Midbrain (tissue), 1 donor: ENCODE data around the gene TMEM9B.
"Not testable (repeated sequence)": the region's sequence is repeated elsewhere in the genome, so short reads cannot be mapped to it uniquely, and the experiment has no call there.

Source experiments
- DNase-seq: peaks from one replicate; lab custom pipeline; 2025; lab: John Stamatoyannopoulos, UW

TMEM9B gene

DNA sequence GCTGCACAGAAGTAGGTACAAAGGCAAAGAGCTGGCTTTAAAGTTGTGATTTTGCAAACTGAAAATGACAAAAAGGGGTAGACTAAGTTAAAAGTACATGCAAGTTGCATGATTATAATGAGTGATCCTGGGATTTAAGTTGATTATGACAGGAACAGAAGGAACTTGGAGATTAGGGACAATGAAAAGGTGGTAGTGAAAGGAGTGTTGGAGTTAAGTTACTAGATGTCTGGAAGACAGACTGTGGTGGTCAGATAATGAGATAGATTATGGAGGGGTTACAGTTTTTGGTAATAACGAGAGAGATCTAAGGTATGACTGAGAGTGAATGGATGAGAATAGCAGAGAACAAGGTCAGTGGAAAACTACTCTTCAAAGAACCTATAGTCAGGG is 7.7 kb upstream of the TMEM9B start:
- DNase-seq, result no peak

DNA sequence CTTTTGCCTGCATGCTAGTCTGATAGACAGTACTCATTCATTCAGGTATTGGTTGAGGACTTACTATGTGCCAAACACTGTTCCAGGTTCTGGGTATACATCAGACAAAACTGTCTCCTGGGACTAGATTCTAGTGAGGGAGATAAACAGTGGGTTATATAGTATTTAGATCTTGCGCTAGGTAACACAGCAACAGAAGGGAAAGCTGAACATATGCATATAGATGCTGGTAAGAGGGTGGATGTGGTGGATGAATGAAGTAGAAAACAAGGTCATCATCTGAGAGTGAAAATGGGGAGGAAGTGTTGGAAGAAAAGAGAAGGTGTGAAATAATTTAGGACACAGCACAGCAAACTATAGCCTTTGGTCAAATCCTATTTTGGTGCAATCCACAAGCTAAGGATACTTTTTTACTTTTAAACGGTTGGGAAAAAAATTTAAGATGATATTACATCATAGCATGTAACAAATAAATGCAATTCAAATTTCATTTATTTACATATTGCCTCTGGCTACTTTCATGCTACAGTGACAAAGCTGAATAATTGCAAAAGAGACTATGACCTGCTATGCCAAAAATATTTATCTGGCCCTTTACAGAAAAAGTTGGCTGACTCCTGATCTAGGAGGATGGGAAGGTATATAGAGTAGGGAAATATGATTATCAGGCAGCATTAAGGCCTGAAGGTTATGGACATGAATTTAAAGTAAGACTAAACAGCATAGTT is 7.1 kb upstream of the TMEM9B start:
- no peak for DNase-seq

DNA sequence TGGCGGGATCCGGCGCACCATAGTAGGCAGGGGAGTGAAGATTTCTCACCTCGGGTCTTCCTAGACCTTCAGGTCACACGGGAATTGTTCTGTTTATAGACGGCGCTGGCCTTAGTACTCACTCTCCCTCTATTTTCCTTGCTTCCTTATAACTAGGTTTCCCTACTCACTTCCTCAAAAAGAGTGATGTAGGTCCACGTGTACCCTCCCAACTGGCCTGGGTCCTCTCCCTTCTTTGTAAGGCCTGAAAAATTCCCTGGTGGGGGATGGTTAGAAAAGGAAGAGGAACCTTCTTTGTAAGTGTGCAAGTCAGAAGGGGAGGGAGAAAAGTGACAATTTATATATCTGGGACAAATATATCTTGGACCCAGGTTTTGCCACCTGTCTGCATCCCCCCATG is 2.9 kb upstream of the TMEM9B start:
- no peak for DNase-seq

DNA sequence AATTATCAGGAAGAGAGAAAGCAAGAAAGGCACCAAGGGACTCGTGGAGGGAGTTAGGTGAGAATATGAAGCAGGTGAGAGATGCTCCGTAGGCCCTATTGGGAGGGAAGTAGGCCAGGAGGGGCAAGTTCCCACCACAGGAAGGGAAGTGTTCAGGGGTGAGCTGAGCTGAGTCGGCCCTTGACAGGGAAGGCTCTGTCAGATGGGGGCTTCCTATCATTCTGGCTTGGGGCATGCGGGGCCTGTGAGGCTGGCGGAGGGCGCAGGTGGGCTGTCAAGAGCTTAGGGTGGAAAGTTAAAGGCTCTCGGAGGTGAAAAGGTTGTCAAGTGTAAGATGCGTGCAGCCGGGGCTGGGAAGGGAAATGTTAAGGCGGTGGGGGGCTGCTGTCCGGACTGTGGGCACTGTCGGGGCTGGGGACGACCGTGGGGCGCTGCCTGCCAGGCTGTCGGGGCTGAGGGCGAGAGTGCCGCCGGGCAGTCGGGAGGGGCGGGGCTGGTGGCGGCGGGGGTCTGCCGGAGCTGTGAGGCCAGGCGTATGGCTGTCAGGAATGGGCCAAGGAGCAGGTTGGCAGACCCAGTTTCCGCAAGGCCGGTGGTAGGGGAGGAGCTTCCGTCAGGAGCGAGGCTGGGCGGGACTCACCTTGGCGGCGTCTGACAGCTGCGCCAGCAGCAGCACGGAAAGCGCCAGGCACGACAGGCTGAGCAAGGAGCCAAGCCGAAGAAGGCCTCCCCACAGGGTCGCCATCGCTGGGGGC is 496 bp downstream of the TMEM9B start:
- DNase-seq, result no peak

DNA sequence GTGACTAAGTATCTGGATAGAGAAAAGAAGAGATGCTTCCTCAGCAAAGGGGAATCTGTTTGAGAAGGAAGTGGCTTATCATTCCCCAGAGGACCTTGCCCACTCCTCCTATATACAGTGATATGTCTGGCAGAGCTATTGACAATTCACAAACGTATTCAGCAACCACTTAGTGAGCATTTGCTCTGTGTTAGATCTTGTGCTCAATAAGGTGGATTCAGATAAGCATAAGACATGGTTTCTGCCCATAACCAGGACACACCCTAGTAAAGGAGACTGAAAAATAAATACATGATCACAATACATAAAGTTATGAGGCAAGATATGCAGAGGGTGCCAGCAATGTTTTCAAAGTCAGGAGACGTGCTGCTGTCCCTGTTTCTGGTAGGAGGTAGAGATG is 1.4 kb downstream of the TMEM9B start:
- no peak for DNase-seq

DNA sequence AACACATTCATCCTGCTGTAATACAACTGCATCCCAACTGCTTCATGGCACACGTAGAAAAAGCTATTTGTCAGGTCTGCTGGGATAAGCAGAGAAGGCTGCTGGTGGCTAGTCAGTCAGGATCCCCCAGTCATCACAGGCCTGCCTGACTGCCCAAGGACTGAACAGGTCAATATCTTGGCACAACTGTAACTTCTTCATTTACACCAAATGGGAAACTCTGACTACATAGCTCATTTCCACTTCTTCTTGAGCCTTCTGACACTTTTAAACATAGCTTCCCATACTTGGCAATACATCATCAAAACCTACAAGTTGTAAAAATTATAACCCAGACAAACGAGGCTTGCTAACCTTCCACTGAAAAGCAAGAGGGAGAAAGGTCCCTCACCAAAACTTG is 2.8 kb downstream of the TMEM9B start:
- no peak for DNase-seq

DNA sequence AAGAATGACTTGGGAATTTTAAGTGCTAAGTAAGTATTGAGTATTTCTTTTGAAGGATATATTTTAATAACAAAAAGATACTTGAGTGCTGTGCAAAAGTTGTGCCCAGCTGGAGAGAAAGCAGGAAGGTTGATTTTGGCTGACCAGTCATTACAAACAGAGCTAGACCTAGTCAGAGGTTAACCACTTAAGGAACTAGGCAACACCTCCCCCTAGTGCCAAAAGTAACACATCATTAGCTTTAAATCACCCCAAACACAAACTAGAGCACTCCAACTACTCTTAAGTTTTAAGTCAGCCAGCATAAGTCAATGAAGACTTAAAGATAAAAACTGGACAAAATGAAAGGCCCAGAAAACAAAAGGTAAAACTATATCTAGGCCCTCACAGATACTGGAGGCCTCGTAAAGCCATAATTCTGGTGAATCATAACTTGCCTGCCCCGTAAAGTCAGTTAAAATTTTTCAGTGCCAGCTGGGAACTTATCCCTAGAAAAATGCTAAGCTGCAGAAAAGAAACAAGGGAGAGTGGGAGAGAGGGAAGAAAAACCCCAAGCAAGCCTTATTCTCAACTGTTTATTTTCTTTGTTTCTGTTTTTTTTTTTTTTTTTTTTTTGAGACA is 4.6 kb downstream of the TMEM9B start:
- DNase-seq, result peak; percentile 29

DNA sequence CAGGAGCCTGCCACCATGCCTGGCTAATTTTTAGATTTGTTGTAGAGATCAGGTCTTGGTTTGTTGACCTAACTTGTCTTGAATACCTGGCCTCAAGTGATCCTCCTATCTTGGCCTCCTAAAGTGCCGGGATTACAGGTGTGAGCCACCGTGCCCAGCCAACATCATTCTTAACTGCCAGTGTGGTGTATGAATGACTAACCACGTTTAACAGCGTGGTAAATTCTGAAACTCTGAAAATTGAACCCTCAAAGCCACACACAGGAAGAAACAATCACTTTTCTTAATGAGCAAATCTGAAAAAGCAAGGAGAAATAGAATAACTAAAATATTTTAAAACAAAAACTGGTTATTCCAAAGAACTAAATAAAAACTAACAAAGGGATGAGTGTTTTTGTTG is 7.4 kb downstream of the TMEM9B start:
- no peak for DNase-seq

DNA sequence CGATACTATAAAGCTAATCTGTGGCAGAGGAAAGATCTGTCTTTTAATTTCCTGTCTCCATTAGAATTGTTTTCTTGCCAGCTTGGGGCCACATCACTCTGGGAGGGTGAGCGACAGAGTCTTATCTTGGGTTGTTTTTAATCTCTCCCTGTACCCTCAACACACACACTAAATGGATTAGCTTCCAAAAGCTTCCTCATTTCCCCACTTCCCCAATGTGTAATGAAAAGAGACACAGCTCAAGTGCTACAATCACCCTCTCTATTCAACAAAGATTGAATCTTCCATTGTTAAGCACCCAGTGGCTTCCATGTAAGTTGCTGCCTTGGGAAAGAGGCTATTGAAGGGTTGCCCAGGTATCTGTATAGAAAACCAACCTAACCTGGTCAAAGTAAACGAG is 15.4 kb downstream of the TMEM9B start:
- no peak for DNase-seq

DNA sequence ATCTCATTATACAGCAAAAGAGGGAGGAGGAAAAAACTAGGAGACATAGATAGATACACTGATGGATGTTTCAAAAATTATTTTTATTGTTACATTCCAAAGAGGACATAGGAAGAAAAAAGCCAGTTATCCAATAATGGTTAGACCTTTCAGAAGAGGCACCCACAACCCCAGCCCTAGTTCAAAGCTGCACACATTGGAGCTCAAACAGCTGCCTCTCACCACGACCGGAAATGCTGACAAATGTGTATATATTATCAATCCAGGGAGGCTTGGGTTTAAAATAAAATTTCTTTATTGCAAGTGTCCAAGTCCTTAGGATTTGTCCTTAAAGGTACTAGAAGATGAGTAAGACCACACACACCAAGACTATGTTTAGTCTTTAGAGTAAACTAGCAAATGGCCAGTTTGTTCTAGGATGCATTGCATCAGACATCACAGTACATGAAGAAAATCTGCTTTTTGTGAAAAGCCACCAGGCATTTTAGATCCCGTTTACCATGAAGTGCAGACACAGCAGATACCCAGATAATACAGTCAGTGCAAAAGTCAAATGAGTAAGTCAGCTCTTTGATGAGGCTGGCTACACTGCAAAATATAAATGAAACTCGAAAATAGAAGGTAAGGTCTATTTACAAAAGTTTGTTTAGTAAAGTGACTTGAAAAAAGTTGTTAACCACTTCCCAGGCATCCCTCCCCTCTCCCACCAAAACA is 16.9 kb downstream of the TMEM9B start:
- no peak for DNase-seq

DNA sequence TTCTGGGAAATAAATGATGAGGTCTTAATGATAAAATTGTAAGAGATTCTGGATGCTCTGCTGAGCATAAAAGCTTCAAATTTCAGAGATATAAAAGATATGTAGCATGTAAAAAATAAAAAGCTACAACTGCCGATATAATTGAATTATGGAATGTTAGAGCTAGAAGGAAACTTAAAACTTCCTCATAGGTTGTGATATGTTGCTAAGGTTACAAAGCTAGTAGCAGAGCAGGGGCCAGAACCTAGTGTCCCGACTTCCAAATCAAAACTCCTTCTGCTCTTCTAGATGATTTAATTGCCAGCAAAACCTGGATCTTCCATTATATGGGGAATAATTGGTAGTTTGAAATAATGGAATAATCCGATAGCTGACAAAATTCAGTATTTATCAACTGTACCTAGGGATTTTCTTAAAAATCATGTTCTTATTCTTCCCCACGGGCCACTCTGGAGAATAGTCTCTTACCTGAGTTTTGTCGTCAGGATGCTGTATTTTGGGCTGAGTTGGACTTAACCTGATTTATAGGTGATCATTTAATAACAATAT is 21.6 kb downstream of the TMEM9B start, which contains the start of gene ASCL3:
ASCL3 (minus strand) TSS at position 499 of the 549 bp plus-strand sequence. CDS start 4,855 bp downstream, outside the sequence.
- DNase-seq, result no peak

DNA sequence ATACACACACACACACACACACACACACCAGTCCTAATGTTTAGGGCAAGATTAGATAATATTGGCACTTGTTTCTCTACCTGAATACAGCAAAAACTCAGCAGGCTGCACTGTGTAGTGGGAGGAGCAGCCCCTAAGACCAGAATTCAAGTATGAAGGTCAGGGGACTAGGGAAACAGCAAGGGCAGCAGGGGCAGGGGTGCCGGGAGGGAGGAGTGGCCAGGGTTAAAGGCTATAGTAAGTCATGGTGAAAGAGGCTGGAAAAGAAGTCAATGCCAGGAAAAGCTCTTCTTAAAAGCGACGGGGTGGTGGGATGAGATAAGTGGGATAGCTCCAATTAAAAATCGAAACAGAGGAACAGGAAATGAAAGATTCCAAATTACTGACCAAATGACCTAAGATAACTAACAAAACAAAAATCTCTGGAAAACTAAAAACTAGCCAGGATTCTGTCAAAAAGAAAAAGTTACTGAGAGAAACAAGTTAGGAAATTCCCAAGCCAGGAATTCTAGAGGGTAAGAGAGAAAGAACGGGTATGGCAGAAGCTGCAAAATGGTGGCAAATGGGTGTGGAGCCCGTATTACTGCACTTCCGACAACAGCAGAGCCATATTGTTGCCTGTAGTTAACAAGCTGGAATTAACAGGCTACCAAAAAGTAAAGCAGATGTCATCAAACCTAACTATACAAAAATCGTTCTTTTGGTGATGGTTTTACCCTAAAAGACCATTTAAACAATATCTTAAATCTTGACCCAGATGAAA is 22.7 kb downstream of the TMEM9B start:
- no peak for DNase-seq

DNA sequence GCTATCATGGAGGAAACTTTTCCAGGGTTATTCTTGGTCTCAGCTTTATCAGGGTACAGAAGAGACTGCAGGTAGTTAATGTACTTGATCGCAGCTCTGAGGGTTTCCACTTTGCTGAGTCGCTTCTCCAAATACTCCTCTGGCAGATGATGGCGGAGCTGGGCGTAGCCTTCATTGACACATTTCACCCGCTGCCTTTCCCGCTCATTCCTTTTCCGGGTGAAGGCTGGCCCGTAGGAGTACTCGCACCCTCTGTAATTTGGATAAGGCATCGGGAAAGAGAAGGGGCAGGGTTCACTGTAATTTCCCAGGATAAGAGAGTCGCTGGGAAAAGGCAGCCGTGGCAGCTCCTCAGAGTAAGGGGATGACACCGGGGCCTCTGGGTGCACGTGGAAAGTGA is 26.6 kb downstream of the TMEM9B start:
- no peak for DNase-seq

DNA sequence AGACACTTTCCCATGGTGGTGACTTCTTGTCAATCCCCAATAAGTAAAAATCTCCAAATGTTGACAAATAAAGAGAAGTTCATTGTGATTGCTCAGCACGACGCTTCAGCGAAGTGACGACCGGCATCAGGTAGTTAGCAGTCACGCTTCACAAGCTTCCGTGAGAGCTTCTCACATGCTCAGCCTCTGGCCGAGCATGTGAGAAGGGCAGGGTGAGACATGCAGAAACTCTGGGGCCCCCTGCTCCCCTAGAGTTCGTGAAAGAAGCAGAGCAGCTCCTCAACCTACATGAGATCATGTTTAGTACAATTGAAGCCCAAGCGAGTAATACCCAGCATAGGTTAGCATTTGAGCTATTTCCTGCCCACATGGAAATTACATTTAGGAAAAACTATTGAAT is 27.1 kb downstream of the TMEM9B start:
- DNase-seq, result no peak

DNA sequence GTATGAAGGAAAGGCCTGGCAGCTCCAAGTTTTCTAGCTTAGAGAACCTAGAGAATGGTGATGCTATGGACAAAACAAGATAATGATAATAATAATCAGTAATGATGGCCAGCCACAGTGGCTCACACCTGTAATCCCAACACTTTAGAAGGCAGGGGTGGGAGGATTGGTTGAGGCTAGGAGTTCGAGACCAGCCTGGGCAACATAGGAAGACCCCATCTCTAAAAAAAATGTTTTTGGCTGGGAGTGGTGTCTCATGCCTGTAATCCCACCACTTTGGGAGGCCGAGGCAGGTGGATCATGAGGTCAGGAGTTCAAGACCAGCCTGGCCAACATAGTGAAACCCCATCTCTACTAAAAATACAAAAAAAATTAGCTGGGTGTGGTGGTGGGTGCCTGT is 28.5 kb downstream of the TMEM9B start:
- DNase-seq, result not testable (repeated sequence)

DNA sequence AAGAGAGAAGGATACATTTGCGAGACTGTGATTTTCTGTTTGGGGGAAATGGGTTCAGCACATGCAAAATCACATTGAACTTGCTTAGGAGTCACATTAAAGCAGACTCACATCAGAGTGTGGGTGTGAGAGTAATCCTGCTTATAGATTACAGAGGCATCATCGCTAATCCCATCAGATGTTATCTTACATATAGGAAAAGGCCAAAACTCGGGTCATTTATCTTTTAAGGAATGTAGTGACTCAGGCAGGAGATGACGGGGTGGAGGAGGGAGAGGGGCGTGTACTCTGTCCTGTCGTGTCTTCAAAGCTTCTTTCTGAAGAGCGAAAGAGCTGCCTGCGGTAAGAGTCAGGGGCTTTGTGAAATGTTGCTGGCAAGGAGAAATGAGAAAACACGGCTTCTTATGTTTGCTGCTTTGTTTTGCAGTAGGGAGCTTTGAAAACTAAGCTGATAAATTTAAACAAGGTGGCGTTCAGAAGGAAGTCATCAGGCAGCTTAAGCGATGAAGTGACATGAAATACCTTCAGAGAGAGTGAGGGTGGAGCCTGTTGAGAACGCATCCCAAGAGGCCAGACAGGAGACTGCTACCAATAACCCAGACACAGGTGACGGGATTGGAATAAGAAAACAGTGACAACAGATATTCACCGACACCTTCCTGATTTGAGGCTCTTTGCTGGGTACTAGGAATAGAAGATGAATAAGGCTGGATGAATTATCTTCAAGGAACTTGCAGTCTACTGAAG is 29.3 kb downstream of the TMEM9B start:
- DNase-seq, result no peak

DNA sequence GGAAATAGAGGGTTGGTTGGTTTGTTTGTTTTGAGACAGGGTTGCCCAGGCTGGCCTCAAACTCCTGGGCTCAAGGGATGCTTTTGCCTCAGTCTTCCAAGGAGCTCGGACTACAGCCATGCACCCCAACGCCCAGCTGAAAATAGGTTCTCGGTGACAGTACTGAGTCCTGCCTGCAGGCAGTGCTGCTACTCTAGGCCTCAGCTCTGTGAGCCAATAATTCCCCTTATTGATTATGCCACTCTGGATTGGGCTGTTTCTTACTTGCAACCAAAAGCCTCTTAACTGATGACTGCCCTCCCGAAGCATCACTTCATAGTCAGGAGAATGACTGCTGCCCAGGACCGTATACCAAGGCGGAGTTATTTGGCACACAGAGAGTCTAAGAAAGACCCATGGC is 30.3 kb downstream of the TMEM9B start:
- DNase-seq, result no peak

DNA sequence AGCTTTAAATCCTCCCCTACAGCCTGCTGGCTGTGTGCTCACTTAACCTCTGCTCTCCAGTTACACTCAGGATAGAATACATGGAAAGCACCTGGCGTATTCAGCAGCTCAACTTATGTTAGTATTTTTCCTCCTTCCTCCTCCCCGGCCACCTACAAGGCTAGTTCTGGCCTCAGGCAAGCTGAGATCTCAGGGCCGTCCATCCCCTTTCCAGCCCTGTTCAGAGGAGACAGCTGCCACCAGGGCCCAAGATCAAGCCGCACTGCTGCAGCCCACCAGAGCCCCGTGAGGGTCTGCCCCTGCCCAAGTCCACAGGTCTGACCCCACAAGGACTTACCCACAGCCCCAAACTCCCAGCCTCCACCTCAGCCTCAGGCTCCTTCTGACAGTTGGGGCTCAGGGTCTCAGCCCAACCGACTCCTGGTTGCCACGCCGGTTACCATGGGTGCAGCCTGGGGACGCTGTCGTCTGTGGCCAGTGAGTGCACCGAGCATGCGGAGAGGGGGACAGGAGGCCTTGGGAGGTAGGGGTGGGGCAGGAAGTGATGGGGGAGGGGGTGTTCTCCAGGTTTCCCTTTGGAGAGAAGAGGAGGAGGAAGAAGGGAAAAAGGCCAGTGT is 31.6 kb downstream of the TMEM9B start, which contains the start of gene C11orf16:
C11orf16 (minus strand) TSS at position 384 of the 617 bp plus-strand sequence. CDS start 639 bp downstream, outside the sequence.
- no peak for DNase-seq

DNA sequence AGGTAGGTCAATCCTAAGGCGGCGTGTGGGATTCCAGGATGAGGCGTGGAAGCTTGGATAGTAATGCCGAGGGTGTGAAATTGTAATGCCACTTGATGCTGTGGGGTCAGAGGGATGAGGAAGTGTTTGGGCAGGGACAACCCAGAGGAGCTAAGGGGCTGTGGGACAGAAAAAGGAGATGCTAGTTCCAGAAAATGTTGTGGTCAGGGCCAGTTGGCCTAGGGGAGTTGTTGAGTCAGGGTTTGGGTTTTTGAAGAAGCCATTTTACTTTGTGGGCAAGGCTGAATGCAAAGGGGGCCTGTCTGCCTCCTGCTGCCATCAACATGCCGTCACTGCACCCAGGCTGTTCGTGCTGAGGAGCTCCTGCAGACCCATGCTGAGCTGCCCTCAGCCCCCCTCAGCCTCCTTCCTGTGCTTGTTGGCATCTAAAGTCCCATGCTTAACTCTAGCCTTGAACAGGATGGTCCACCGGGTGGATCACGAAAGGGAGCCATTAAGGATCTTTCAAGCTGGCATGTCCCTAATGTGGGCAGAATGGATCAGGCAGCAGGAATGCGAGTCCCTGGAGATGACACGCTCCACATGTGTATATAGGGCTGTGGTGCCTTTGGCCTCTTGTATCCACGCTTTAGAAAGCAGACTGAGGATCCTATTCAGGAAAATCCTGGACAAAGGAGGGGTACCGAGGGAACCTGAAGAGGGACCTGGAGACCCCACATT is 33.6 kb downstream of the TMEM9B start:
- no peak for DNase-seq
